Psoas muscle (tissue), 8 donors: Measurements from ENCODE around the gene CDH4. TPM values are rescaled to one million over a fixed set of nuclear protein-coding genes. Genes with fewer than 3 reads are reported as not detected.
"Not testable (repeated sequence)": the region's sequence is repeated elsewhere in the genome, so short reads cannot be mapped to it uniquely, and the experiment has no call there.

Experiments used
- ATAC-seq, 4 donors: fragments of 200-7000 bp; cut with Tn5 transposase; one replicate each; pipeline ENCODE4 v1.9.1; 2020; ENCODE audit warnings: moderate library complexity in 3 of 4, mild to moderate bottlenecking in 2 of 4
- DNase-seq, 2 donors: peaks; one replicate each; pipeline ENCODE4 v3.0.0-alpha.2; 2020
- H3K27ac ChIP-seq: fragments of 200-600 bp; one replicate; pipeline ENCODE4 v1.8.0; 2022
- H3K27me3 ChIP-seq, 3 donors: fragments of 200-600 bp in 1 of 3; one replicate each; pipeline versions ENCODE4 v1.6.1 to v1.8.0; 2013 to 2022; ENCODE audit warnings: low read length in 2 of 3, mild to moderate bottlenecking in 2 of 3, moderate library complexity in 1 of 3; ENCODE audit not compliant: insufficient read depth in 3 of 3
- H3K36me3 ChIP-seq, 2 donors: fragments of 200-600 bp in 1 of 2; one replicate each; pipeline versions ENCODE4 v1.6.1 to v1.8.0; 2013 to 2022; ENCODE audit warnings: low read depth in 1 of 2, mild to moderate bottlenecking in 1 of 2, moderate library complexity in 1 of 2; ENCODE audit not compliant: insufficient read depth in 1 of 2
- H3K4me1 ChIP-seq: fragments of 200-600 bp; one replicate; pipeline ENCODE4 v1.8.0; 2022
- H3K4me3 ChIP-seq: fragments of 200-600 bp; one replicate; pipeline ENCODE4 v1.8.0; 2022; ENCODE audit warnings: mild to moderate bottlenecking
- H3K9me3 ChIP-seq: fragments of 200-600 bp; one replicate; pipeline ENCODE4 v1.8.0; 2022
- WGBS, 3 donors: extraction: QIAGEN DNeasy Blood & Tissue Kit; methylation state at CpG; one replicate each; pipeline versions ENCODE4 v1.1.6 to v1.1.7; 2013; 5-methylcytosine and 5-hydroxymethylcytosine counted together
- intact Hi-C, 2 donors: fragments of 100-400 bp; cut with DNase I; formaldehyde crosslinking; loops; one replicate each; pipeline versions ENCODE4 v1.11.0 to v1.14.2; 2022
- polyA plus RNA-seq, 3 donors: library from polyadenylated mRNA; stranded (reverse); fragments of 200-250 nt; gene quantifications; one replicate each; pipeline ENCODE4 v1.2.3, GENCODE V29; 2013
- total RNA-seq, 4 donors: library from RNA; stranded (reverse); fragmentation: NEBNext Ultra II Directional in 2 of 4; extraction: Animal tissue kit (Norgen Biotek cat#: 25700) in 2 of 4; gene quantifications; one replicate each; pipeline versions ENCODE4 v1.2.1 to v1.2.4, GENCODE V29; 2021 to 2023
- TF ChIP-seq, protein P1 (sequence below): fragments of 200-600 bp; IDR thresholded peaks from one replicate; pipeline ENCODE4 v1.8.0; 2022; ENCODE audit warnings: antibody characterized with exemption
- donor health status: healthy with polysubstance abuse.
- donor health status: DM: no; HTN: no; CAD: no; lungs with moderate emphysema.
- donor health status: Bipolar disorder and iron deficiency.
- donor health status: healthy.
- donor health status: DM: yes; HTN: yes; CAD: no.
- donor health status: DM: no; HTN: no; CAD: no.
- donor health status: DM: no; HTN: no; CAD: no.
- donor health status: DM: yes; HTN: yes; CAD: no.

Gene CDH4
- total and polyA plus RNA-seq, 7 donors, result 0.26 to 1.0 (median 0.34) TPM

DNA sequence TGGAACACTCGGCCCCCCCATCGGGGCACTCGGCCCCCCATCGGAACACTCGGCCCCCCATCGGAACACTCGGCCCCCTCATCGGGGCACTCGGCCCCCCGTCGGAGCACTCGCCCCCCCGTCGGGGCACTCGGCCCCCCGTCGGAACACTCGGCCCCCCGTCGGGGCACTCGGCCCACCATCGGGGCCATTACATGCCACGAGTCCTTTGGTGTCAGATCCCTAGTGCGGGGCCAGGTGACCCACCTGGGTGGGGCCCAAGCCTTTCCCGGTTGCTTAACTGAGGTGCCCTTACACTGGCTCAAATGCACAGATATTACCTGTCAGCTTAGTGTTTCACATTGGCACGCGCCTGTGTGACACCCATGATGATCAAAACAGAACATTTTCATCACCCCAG is 717.7 kb downstream of the CDH4 start:
- intact Hi-C loops, result no loop called here
- TF ChIP-seq, protein P1, sequence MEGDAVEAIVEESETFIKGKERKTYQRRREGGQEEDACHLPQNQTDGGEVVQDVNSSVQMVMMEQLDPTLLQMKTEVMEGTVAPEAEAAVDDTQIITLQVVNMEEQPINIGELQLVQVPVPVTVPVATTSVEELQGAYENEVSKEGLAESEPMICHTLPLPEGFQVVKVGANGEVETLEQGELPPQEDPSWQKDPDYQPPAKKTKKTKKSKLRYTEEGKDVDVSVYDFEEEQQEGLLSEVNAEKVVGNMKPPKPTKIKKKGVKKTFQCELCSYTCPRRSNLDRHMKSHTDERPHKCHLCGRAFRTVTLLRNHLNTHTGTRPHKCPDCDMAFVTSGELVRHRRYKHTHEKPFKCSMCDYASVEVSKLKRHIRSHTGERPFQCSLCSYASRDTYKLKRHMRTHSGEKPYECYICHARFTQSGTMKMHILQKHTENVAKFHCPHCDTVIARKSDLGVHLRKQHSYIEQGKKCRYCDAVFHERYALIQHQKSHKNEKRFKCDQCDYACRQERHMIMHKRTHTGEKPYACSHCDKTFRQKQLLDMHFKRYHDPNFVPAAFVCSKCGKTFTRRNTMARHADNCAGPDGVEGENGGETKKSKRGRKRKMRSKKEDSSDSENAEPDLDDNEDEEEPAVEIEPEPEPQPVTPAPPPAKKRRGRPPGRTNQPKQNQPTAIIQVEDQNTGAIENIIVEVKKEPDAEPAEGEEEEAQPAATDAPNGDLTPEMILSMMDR, result no peak
- no peak for ATAC-seq
- Histone ChIP-seq H3K9me3 (no peaks in the 10 kb centered on the region), H3K4me3 (no peak overlapping the region), H3K27ac (no peak overlapping the region), H3K4me1 (no peaks in the 10 kb centered on the region), H3K36me3 (peaks cover 6 to 32% of the 10 kb centered on the region in 2 donors), H3K27me3 (peaks cover 0 to 15% (median 5%) of the 10 kb centered on the region in 3 donors)
- DNase-seq, result no peak
- 92 to 93% (median 92%) methylated on average over 25 to 27 of the region's 27 CpGs for WGBS, 3 donors

DNA sequence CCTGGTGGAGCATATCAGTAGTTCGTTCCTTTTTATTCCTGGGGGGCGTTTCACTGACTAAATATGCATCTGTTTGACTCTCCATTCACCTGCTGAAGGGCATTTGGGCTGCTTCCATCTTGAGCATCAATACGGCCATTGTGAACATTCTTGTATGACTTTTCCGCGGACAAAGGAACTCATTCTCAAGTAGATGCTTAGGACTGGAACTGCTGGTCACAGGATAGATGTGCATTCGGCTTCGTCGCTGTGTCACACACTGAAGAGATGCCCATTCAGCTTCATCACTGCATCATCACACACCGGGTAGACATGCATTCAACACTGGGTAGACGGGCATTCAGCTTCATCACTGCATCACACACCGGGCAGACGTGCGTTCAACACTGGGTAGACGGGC is 718.3 kb downstream of the CDH4 start:
- 93 to 97% (median 96%) methylated on average over 11 to 14 of the region's 14 CpGs for WGBS, 3 donors
- no peaks in the 10 kb centered on the region for H3K9me3 ChIP-seq
- peaks cover 0 to 9% (median 3%) of the 10 kb centered on the region in 3 donors for H3K27me3 ChIP-seq
- TF ChIP-seq, protein P1, result no peak
- H3K36me3 ChIP-seq, result peaks cover 6 to 37% of the 10 kb centered on the region in 2 donors
- ATAC-seq (no peak), DNase-seq (no peak)
- H3K27ac ChIP-seq, result no peak overlapping the region
- intact Hi-C loops, result no loop called here
- no peaks in the 10 kb centered on the region for H3K4me1 ChIP-seq
- H3K4me3 ChIP-seq, result no peak overlapping the region

DNA sequence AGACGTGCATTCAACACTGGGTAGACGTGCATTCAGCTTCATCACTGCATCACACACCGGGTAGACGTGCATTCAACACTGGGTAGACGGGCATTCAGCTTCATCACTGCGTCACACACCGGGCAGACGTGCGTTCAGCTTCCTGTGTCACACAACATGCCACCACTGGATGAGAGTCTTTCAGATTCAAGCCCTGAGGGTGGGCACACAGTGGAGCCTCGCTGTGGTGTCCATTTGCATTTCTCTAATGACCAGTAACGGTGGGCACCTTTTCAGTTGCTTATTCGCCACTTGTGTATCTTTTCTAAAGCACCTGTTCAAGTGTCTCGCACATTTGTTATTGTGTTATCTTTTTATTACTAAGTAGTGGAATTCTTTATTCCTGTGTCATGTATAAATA is 719.5 kb downstream of the CDH4 start:
- H3K27me3 ChIP-seq, H3K4me1 ChIP-seq, ATAC-seq, intact Hi-C loops, H3K9me3 ChIP-seq, H3K4me3 ChIP-seq, DNase-seq, H3K27ac ChIP-seq: not testable (repeated sequence)
- peaks cover 6 to 46% of the 10 kb centered on the region in 2 donors for H3K36me3 ChIP-seq
- WGBS, 3 donors, result 98 to 99% (median 98%) methylated on average over 9 to 13 of the region's 13 CpGs

DNA sequence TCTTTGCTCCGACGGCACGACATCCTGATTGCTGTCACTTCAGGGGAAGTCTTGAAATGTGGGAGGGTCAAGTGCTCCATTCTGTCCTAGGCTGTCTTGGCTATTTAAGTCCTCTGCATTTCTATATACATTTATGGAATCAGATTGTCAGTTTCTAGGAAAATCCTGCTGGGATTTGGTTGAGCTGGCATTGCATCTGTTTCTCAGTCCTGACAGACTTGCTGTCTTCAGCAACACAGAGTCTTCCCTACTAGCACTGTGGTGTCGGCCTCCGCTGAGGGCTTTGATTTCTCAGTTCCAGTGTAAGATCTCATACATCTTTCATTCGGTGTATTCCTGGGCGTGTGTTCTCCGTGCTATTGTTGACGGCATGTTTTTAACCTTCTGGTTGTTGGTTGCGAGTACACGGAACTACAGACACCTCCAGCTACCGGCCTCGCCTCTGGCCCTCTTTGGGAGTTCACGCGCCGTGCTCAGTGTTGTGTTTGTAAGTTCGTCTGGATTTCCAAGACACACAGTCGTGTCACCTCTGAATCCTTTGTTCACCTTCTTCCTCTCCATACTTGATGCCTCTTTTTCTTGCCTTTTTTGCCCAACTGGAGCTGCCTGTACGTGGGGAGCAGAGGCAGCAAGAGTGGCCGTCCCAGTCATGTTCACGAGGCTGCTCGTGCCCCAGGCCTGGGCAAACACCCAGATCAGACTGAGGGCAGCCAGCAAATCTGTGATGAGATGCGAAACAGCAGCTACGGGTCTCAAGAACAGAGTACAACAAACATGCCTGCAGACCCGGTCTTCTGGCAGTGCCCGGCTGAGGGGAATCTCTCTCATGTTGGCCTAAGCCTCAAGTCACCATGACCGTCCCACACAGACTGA is 720.8 kb downstream of the CDH4 start:
- Histone ChIP-seq H3K4me3 (no peak overlapping the region), H3K9me3 (no peaks in the 10 kb centered on the region), H3K36me3 (peaks cover 6 to 48% of the 10 kb centered on the region in 2 donors), H3K27me3 (no peaks in the 10 kb centered on the region), H3K4me1 (no peaks in the 10 kb centered on the region), H3K27ac (no peak overlapping the region)
- intact Hi-C loops, result no loop called here
- no peak for DNase-seq
- TF ChIP-seq, protein P1, result no peak
- no peak for ATAC-seq
- WGBS, 3 donors, result 93% methylated on average over 27 of the region's 27 CpGs

DNA sequence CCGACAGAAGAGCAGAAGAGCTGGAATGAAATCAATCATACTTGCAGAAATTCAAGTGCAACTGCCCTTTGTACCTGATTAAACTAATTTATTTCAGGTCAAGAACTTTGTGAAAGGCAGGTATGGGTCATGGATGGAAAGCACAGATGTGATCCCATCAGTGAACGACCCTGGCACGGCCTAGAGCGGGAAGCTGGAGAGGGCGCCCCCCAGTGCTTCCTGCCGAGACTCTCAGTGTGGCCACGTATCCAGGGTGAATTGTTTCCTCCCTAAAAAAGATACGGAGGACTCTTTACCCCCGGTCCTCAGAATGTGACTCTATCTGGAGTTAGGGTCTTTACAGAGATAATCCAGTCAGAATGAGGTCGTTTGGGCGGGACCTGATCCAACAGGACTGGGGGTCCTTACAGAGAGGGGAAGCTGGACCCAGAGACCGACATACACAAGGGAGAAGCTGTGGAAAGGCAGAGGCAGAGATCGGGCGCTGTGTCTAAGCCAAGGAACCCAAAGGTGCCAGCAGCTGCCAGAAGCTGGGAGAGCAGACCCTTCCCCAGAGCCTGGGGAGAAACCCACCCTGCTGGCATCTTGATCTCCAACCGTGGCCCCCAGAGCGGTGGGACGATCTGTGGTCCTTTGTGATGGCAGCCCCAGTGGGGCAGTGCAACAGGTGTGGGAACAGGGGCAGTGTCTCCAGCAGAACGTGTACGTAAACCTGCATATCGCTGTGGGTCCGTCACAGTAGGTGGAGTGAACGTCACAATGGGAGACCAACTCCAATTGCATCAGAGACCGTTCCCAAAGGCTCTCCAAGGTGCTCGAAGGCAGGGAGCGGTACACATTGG is 721.7 kb downstream of the CDH4 start:
- 90 to 95% (median 93%) methylated on average over 25 of the region's 25 CpGs for WGBS, 3 donors
- DNase-seq, result no peak
- ATAC-seq, result no peak
- no peaks in the 10 kb centered on the region for H3K9me3 ChIP-seq
- no peak overlapping the region for H3K4me3 ChIP-seq
- no peaks in the 10 kb centered on the region for H3K4me1 ChIP-seq
- H3K27me3 ChIP-seq, result no peaks in the 10 kb centered on the region
- intact Hi-C loops, result no loop called here
- no peak overlapping the region for H3K27ac ChIP-seq
- H3K36me3 ChIP-seq, result peaks cover 6 to 48% of the 10 kb centered on the region in 2 donors
- TF ChIP-seq, protein P1, result no peak
